GM03348 (cell line): Measurements from ENCODE around the gene CASP2.
"Not testable (repeated sequence)": the region's sequence is repeated elsewhere in the genome, so short reads cannot be mapped to it uniquely, and the experiment has no call there.

Experiments
- DNase-seq: peaks from one replicate; pipeline ENCODE4 v3.0.0; 2012; ENCODE audit warnings: low spot score

Gene CASP2

DNA sequence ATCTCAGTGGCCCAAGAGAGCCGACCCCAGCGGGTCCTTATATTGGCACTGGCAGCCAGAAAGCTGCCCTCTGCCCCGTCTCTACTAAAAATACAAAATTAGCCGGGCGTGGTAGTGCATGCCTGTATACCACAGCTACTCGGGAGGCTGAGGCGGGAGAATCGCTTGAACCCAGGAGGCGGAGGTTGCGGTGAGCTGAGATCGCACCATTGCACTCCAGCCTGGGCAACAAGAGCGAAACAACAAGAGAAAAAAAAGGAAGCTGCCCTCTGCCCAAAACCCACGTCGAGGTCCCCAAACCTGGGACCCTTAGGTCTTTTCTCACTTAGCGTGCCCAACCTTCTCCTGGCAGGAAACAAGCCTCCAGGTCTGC is 24.0 kb upstream of the CASP2 start:
- not testable (repeated sequence) for DNase-seq

DNA sequence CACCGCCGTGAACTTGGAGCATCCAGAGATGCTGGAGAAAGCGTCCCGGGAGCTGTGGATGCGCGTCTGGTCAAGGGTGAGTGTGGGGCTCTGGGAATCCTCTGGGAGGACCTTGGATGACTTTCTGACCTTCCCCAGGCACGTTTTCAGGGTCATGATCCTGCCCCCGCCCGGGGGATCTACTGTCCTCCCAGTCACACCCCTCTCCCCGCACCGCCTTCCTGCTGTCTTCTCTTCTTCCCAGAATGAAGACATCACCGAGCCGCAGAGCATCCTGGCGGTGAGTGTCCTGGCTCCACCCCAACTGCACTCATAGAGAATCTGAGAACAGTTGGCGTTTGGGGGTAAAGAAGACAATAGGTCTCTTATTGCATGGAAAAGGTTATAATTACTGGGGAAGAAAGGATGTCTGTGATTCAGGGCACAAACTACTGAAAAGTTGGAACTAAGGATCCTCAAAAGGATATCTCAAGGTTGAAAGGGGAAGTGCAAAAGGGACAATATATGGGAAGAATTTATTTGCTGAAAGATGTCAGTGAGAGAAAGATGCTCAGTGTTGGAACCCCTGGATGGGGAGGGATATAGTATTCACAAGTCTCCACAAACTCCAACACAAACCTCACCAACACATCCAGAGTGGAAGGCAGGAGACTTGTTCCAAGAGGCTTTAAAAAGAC is 23.0 kb upstream of the CASP2 start:
- DNase-seq, result no peak

DNA sequence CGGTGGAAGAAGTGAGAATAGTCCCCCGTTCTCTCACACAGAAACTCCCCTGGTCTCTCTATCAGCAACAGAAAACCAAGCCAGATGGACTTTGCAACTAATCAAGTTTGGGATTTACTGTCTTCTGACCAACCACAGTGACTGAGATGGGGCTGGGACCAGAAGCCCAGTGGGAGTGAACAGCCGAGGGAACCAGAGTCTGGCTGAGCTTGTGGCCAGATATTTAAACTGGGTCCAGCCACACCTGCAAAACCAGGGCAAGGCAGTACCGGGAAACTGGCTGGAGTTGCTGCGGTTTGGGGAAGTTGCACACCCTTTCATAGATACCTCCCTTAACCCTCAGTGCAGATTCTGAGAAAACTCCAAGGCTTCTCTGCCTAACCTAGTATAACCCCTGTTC is 18.9 kb upstream of the CASP2 start:
- no peak for DNase-seq

DNA sequence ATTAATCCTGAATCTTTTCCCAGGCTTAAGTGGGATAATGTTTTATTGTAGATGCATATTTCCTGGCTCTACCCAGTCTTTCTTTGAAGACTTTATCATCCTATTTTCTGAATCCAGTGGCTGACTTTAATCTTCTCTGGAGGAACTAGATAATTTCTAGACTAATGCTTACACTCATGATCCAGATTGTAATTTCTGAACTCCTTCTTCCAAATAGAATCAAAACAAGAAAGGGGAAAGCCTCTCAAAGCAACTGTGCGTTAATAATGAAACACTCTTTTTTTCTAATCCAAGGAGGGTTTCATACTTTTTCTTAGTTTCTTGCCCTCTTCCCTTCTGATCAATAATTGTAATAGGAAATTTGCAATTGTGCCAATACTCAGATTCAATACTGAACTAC is 16.9 kb upstream of the CASP2 start:
- DNase-seq, result no peak

DNA sequence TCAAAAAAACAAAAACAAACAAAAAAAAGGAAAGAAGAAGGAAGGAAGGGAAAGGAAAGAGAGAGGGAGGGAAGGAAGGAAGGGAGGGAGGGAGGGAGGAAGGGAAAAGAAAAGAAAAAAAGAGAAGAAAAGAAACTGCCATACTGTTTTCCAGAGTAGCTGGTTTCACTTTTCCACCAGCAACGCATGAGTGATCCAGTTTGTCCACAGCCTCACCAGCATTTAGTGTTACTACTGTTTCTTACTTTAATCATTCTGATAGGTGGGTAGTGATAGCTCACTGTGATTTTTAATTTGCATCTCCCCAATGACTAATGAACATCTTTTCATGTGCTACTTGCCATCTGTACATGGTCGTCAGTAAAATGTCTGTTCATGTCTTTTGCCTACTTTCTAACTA is 15.3 kb upstream of the CASP2 start:
- no peak for DNase-seq

DNA sequence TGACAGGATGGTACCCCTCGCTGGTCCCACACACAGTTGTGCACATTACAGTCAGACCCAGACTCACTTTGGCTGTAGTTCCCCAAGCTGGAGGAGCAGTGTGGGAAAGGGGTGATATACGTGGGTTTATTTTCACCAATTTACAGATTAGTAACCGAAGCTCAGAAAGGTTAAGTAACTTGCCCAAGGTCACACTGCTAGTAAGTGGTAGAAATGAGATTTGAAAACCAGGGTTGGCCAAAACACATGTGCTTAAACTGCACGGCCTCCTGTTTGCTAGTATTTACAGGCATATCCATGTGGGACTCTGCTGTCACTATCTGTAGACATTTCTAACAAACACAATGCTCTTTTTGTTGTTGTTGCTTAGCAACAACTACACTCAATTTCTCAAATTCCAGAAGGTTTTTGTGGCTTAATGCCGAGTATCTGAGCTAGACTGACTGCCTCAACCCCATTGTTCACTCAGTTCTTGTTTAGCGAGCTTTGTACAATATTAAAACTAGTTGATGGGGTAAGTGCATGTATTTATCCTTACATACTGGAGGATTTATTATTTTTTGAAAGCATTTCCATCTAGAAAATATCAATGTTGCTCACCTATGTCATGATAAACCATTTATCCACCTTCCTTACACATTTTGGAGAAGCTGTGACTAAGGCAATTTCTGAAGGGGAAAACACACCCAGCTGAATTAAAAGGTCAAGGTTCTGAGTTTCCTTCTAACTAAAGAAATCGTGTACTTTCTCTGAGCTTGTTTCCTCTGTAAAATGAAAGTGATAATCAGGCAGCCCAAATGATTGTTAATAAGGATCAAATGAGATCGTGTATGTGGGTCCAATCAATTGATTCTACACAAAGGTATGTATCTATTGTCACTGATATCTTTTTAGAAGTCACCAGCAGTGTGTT is 8.7 kb upstream of the CASP2 start:
- DNase-seq, result peak; percentile 69

DNA sequence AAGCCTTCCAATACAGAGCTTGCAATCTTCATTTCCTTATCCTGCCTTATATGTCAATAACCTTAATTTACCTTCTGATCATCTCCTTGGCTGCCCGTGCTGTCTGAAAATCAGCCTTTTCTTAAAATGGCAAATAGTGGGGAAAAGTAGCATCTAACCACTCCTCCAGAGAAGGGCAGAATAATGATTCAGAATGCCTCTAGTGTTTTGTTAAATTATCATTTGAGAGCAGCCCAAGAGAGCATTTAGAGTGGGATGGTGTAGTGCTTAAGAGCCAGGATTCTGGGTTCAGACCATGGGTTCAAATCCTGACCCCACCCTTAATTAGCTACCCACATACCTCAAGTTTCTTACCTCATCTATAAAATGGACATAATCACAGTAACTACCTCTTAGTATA is 8.0 kb upstream of the CASP2 start:
- no peak for DNase-seq

DNA sequence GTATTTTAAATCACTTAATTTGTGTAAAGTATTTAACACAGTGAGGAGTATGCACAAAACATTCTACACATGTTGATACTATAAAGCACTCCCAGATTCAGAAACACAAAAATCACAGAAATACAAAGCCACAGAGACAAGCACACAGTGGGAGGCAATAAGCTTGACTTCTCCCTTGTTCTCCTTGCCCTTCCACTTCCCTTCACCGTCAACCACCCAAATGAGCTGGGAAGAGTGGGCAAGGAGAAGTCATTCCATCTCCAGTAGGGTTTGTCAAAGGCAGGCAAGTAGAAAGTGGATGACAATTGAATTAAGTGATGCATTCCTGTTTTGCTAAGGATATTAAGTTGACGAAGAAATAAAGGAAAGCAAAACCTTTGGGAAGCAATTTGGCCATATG is 7.6 kb upstream of the CASP2 start:
- no peak for DNase-seq

DNA sequence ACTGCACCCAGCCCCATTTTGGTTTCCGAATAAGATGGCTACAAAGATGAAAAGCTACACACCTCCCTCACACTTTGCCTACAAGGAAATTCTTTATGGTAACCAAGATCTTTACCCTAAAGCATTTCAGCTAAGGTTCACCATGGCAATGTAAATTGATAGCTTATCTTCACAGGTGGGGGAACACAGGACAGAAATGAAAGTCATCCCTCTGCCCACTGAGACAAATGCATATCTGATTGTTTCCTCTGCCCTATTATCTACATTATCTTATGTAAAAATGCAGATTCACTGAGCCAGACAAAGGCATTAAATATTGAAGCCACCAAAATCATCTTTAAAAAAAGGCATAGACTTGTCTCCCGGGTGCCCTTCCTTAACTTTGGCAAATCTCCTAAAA is 6.6 kb upstream of the CASP2 start:
- DNase-seq, result no peak

DNA sequence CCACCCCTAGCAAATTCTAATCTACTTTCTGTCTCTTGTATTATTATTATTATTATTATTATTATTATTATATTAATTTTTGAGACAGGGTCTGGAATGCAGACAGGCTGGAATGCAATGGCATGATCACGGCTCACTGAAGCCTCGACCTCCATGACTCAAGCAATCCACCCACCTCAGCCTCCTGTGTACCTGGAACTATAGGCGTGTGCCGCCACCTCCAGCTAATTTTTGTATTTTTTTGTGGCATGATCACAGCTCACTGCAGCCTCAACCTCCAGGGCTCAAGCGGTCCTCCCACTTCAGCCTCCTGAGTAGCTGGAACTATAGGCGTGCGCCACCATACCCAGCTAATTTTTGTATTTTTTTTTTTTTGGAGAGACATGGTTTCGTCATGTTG is 6.0 kb upstream of the CASP2 start:
- no peak for DNase-seq

DNA sequence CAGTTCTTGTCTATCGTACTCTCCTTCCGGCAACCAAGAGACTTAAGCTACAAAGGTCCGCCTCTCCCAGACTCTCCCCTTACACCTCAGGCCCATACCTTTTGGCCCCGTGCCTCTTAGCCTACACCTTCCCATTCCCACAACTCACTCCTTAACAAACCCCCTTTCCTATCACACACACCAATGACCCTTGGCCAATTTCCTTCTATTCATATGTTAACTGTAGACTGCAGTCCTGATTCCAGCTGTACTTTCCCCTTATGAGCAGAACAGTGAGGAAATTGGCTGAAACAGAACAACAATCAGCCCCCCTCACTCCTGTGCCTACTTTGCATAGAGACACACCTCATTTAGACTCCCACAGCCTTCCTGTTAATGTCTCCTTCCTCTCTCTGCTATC is 4.8 kb upstream of the CASP2 start:
- no peak for DNase-seq

DNA sequence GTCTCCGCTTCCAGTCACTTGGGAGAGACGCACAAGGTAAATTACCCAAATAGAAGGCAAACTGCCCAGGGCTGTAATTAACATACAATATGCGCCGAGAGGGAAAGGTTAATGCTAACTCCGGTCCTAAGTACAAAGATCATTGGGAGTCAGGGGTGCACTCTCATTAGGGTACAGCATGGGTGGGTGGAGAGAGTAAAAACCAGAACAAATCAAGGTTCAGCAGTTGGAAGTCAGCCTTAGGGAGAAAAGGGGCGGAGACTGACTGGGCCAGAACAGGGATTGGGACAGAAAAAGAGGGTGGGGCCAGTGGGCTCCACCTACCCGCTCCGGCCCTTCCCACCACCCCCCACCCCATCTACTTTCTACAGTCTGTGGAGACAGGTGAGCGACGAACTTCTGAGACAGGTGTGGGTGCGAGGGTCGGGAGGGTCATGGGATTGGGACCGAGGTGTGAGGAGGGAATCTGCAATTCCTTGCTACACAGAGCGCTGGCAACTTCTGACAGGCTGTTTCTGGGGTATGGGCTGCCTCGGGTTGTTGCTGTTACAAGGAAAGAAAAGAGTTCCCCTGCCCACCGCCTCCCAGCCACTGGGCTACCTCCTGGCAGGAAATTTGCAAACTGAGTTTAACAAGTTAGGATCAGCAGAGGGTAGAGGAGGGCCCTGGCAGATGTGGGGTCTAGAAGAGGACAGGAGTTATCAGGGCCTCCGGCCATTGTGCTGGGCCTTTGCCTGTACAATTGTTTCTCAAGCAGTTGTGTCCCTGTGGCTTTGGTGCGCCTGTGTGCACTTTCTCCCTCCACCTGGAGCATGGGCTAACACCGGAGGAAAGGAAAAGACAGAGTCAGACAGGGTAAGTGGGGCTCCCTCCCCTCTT is 3.3 kb upstream of the CASP2 start, which contains the start of gene TMEM139:
TMEM139 (plus strand) TSS at position 368 of the 879 bp plus-strand sequence. CDS start 1,000 bp downstream, outside the sequence.
- no peak for DNase-seq

DNA sequence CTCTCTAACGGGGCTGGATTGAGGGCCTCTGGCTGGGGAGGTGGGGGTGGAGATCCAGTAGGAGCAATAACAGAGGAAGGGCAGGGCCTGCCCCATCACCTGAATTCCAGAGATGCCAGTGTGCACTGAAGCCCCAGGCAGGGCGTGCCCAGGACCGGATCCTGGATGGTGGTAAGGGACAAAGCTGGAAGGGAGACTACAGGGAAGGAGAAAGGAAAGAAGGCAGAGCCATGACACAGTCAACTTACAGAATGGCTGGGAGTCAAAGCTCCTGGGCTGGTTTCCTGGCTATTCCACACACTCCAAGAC is 2.7 kb upstream of the CASP2 start:
- DNase-seq, result no peak

DNA sequence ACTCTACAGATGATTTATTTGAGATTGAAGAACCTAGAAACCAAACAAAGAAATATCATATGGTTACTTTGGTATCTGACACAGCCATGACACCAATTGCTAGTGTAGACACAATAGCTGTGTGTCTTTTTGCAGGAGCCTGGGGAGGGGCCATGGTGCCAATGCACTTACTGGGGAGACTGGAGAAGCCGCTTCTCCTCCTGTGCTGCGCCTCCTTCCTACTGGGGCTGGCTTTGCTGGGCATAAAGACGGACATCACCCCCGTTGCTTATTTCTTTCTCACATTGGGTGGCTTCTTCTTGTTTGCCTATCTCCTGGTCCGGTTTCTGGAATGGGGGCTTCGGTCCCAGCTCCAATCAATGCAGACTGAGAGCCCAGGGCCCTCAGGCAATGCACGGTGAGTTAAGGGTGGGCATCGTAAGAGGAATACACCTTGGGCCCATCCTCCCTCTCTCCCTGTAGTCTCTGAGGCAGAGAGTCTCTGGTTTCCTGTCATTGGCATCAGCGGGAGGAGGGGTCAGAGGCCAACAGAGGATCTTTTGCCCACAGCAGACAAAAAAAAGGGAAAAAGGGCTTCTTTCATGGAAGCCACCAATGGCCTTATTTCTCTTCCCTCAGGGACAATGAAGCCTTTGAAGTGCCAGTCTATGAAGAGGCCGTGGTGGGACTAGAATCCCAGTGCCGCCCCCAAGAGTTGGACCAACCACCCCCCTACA is 2.2 kb upstream of the CASP2 start:
- DNase-seq, result no peak

DNA sequence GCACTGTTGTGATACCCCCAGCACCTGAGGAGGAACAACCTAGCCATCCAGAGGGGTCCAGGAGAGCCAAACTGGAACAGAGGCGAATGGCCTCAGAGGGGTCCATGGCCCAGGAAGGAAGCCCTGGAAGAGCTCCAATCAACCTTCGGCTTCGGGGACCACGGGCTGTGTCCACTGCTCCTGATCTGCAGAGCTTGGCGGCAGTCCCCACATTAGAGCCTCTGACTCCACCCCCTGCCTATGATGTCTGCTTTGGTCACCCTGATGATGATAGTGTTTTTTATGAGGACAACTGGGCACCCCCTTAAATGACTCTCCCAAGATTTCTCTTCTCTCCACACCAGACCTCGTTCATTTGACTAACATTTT is 1.6 kb upstream of the CASP2 start:
- DNase-seq, result no peak

DNA sequence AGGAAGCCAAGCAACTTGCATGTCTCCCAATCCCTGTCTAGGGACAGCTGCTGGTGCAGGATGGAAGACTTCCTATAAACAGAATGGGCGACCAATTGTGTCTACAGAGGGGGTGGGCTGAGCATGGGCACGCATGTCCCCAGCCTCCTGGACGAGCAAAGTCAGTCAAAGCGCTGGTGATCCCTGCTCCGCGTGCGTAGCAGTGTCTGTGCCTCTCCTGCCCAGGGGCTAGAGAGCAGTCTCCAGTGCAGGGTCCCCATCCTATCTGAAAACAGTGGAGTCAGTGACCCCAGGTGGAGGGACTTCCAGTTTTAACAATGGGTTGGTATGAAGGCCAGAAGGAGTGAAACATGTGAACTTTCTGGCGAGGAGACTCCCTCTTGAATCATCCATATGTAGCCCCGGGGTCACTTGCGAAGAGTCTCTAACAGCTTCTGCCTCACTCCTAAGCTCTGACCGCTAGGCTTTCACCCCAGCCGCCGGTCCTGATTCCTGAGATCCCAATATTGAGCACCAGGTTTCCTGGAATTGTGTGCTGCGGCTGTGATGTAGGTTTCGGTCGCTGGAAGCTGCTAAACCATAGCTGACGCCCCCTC is 714 bp upstream of the CASP2 start:
- DNase-seq, result no peak

DNA sequence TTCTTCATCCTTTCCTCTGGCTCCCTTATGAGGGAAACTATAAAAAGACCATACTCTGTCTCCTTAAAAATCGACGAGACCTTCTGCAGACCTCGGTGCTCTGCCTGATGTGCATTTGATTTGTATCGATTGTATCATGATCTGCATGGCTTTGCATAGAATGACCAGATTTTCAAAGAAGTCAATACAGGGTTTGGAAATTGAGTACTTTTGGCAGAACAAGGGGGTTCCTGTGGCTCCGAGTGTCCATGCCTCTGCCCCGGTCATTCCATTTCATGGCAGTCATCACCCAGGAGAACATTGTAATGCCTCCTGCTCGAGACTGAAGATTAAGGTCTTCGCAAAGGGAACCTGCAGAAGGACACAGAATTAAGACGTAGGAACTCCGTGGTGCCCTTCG is 685 bp downstream of the CASP2 start:
- peak; percentile 53 for DNase-seq

DNA sequence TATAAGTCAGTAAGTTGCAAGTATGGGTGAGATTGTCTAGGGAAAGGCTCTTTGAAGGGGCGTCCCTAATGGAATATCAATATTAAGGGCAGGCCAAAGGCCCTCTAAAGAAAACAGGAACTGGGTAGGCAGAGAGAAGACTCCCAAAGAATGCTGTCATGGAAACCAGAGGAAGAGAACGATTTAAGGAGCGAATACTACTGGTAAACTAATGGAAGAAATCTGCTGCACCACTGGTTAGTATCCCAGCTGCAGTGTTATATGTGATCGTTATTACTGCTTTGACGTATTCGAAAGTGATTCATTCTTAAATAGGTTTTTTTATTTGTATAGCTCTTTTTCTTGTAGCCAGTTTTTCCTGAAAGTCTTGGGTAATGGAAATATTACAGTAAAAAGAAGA is 1.3 kb downstream of the CASP2 start:
- DNase-seq, result no peak

DNA sequence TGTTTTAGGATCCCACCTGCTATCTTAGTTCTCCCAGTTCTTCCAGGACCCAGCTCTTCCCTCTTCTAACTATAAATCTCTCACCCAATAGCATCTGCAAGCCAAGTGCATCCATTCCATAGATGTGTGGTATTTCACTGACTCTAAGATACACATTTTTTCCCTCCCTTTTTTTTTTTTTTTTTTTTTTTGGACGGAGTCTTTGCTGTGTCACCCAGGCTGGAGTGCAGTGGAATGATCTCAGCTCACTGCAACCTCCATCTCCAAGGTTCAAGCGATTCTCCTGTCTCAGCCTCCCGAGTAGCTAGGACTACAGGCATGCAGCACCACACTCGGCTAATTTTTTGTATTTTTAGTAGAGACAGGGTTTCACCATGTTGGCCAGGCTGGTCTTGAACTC is 1.7 kb downstream of the CASP2 start:
- DNase-seq, result not testable (repeated sequence)

DNA sequence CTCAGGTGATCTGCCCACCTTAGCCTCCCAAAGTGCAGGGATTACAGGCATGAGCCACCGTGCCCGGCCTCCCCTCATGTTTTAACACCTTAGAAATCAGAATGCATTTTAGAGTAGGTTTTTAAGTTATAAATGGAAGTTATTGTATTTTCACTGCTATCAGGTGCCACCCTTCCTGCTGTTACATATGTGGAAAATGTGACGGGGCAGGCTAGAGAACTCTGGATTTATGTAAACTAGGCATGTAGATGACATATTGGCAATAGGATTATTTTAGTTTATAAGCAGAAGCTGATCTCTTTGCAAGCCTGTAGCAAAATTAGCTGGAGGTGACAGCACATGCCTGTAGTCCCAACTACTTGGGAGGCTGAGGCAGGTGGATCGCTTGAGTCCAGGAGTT is 2.1 kb downstream of the CASP2 start:
- no peak for DNase-seq

DNA sequence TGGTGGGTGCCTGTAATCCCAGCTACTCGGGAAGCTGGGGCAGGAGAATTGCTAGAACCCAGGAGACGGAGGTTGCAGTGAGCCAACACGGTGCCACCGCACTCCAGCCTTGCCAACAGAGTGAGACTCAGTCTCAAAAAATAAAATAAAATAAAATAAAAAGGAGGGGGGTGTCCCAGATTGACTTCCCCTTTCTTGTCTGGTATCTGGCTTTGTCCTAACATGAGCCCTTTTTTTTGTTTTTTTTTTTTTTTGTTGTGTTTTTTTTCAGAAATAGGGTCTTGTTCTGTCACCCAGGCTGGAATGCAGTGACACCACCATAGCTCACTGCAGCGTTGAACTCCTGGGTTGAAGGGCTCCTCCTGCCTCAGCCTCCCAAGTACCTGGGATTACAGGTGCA is 4.7 kb downstream of the CASP2 start:
- DNase-seq, result no peak

DNA sequence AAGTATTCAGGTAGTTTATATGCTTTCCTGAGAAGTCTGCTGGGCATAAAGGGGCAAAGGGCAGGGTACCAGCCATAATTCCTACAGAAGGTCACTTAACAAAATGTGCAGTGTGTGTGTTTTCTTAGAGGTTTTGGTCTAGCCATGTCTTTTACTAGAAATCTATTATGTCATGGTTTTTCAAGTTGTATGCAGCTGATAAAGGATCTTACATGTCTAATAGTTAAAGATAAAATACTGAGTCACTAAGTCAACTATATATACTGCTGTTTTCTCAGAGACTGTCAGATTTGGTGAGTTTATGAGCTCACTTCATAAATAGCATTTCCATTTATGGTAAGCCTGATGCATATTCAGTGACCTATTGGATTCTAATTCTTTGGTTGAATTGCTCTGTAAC is 7.7 kb downstream of the CASP2 start:
- DNase-seq, result no peak
